ENCODE results near the gene HAGHL.
"Not testable (repeated sequence)": the region's sequence is repeated elsewhere in the genome, so short reads cannot be mapped to it uniquely, and the experiment has no call there.

Gene HAGHL

GRCh38 chr16:734981-735881 lies 8.3 kb downstream of the HAGHL start:
- DNase-seq (ENCODE audit: low read depth, low spot score): no peak

- no peak for DNase-seq (ENCODE audit: low read depth, low spot score)
These were observed 9.1 kb downstream of the HAGHL start for GRCh38 chr16:735982-736453.

- no peak for DNase-seq (ENCODE audit: low read depth, low spot score)
These were observed 10.1 kb downstream of the HAGHL start for GRCh38 chr16:736936-737481.

DNA sequence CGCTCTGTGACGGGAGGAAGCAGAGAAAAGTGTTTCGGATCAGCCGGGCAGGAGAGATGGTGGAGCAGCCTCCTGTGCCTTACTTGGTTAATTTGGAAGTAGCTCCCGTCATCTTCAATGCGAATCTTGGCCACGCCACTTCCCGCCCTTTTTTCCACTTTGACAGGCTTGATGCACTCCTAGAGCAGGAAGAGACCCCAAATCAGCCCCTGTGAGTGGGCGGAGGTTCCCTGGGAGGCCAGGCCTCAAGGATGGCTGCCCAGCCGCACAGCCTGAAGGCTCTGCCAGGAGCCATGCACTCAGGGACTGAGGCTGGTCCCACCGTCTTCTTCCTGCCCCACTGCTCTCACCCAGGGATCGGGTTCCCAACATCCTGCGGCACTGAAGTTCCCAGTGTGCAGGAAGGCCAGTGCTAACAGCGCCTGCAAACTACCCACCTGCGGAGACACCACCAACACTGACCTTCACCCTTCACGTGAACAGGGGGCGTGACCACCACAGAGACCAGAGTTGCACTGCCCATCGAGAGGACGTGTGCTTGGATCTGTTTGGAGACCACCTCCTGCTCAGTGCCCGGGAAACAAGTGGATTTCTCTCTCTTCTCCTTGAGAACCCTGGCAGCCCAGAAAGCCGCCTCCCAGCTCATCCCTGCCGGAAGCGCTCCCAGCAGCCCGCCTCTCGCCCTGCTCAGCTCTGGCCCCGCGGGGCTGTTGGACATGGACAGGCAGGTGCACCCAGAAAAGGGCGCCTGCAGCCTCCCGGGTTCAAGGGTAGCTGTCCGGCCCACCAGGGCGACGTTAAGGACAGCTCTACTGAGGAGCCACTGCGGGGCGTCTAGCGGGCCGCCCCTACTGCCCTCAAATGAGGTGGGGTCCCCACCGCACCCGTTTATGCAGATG lies 12.9 kb downstream of the HAGHL start:
- DNase-seq (ENCODE audit: low read depth, low spot score): no peak

DNA sequence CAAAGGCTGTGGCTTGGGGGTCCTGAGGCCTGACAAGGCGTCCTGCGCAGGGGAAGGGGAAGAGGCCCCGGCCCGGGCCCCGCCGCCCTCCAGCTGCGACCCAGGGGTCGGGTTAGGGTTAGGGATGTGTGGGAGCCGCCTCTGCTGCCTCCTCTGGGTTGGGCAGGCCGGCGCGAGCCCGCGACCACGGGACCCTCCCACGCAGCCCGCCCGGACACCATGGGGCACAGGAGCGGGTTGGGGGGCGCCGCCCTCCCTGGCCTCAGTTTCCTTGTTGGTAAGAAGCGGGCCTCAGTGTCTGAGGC lies 13.5 kb downstream of the HAGHL start:
- no peak for DNase-seq (ENCODE audit: low read depth, low spot score)

GRCh38 chr16:740764-741505 lies 14.0 kb downstream of the HAGHL start, which contains the start of gene CIAO3:
CIAO3 (minus strand) TSS chr16:740997; CDS start chr16:740985, 12 bp downstream.
- DNase-seq (ENCODE audit: low read depth, low spot score): no peak

GRCh38 chr16:741986-742629 lies 15.2 kb downstream of the HAGHL start:
- DNase-seq (ENCODE audit: low read depth, low spot score): no peak

- not testable (repeated sequence) for DNase-seq (ENCODE audit: low read depth, low spot score)
These were observed 16.0 kb downstream of the HAGHL start for GRCh38 chr16:742894-743293.

DNA sequence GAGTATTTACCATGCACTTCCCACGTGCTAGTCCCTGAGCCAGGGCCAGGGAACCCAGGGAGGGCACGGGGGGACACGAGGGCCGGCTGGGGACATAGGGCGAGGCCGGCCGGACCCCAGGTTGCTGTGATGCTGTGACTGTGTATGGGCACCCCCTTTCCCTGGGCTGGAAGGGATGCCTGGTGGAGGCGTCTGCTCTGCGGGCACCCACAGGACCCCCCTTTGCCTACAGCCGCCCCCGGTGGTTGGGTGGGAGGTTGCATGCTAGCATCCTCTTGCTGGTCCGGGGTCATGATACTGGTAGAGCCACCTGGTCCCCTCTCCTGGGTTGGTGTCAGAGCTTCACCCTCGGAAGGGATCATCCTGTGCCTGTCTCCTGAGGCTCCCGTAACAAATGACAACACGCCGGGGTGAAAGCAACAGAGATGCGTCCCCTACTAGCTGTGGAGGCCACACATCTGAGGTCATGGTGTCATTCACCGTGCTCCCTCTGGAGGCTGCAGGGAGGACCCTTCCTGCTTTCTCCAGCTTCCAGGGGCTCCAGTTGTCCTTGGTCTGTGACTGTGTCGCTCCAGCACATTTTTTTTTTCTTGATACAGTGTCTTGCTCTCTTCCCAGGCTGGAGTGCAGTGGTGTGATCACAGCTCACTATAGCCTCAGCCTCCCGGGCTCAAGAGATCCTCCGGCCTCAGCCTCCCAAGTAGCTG lies 17.0 kb downstream of the HAGHL start:
- no peak for DNase-seq (ENCODE audit: low read depth, low spot score)

- no peak for DNase-seq (ENCODE audit: low read depth, low spot score)
These were observed 18.8 kb downstream of the HAGHL start for GRCh38 chr16:745739-746138.

GRCh38 chr16:746637-747036 lies 19.7 kb downstream of the HAGHL start:
- no peak for DNase-seq (ENCODE audit: low read depth, low spot score)

- no peak for DNase-seq (ENCODE audit: low read depth, low spot score)
These were observed 21.3 kb downstream of the HAGHL start for GRCh38 chr16:747978-748746.

- no peak for DNase-seq (ENCODE audit: low read depth, low spot score)
These were observed 22.1 kb downstream of the HAGHL start for GRCh38 chr16:749010-749409.

GRCh38 chr16:750485-750884 lies 23.6 kb downstream of the HAGHL start:
- DNase-seq (ENCODE audit: low read depth, low spot score): no peak

- no peak for DNase-seq (ENCODE audit: low read depth, low spot score)
These were observed 24.5 kb downstream of the HAGHL start for GRCh38 chr16:751152-752006.

DNA sequence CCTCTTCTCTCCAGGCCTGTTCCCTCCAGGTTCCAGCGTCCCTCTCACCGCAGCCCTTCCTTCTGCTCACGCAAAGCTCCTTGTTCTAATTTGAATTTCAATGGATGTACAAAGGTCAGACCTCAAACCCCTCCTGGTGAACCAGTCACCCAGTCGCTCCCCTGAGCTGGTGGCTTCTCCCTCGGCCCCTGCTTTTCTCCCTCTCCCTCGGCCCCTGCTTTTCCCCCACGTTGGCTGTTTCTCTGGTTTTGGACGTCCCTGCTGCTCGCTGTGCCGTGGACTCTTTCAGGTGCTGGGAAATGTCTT lies 25.1 kb downstream of the HAGHL start:
- no peak for DNase-seq (ENCODE audit: low read depth, low spot score)

- DNase-seq (ENCODE audit: low read depth, low spot score): not testable (repeated sequence)
These were observed 27.3 kb downstream of the HAGHL start for GRCh38 chr16:754121-754607.

- DNase-seq (ENCODE audit: low read depth, low spot score): no peak
These were observed 27.8 kb downstream of the HAGHL start for GRCh38 chr16:754656-755055.

DNA sequence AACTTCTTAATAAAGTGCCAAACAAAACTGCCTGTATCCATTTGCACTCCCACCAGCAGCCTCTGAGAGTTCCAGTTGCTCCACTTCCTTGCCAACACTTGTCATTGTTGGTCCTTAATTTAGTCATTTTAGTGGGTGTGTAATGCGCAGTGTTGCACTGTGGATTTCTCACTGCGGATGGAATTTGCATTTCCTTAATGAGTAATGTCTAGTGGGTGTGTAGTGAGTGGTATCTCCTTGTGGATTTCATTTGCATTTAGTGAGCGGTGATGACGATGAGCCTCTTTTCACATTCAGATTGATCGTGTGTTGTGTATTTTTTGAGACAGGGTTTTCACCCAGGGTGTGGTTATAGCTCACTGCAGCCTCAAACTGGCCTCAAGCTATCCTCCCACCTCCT lies 29.5 kb downstream of the HAGHL start:
- no peak for DNase-seq (ENCODE audit: low read depth, low spot score)

Data from iPS DF 19.7 (cell line).